Esophagus squamous epithelium (tissue), 5 donors: ENCODE data around the gene ERC1. TPM values are rescaled to one million over a fixed set of nuclear protein-coding genes. Genes with fewer than 3 reads are reported as not detected.

Source experiments
- DNase-seq: peaks from one replicate; lab custom pipeline; 2025; lab: John Stamatoyannopoulos, UW
- H3K27ac ChIP-seq, 4 donors: fragments of 200-600 bp; sonication (generic); one replicate each; pipeline ENCODE4 v1.5.1; 2016 to 2019; ENCODE audit warnings: mild to moderate bottlenecking in 1 of 4
- H3K27me3 ChIP-seq, 4 donors: fragments of 200-600 bp; sonication (generic); 1 replicate in 3 of 4; 2 replicates in 1 of 4; pipeline versions ENCODE4 v1.5.1 to v1.6.0; 2017 to 2021; ENCODE audit warnings: antibody characterized with exemption in 1 of 4
- H3K36me3 ChIP-seq, 3 donors: fragments of 200-600 bp; sonication (generic); one replicate each; pipeline ENCODE4 v1.5.1; 2016 to 2019
- H3K4me1 ChIP-seq, 3 donors: fragments of 200-600 bp; sonication (generic); one replicate each; pipeline ENCODE4 v1.5.1; 2017 to 2019
- H3K4me3 ChIP-seq, 4 donors: fragments of 200-600 bp; sonication (generic); 1 replicate in 3 of 4; 2 replicates in 1 of 4; pipeline ENCODE4 v1.5.1; 2016 to 2019; ENCODE audit warnings: mild to moderate bottlenecking in 2 of 4, moderate library complexity in 1 of 4
- H3K9me3 ChIP-seq, 3 donors: fragments of 200-600 bp; sonication (generic); one replicate each; pipeline ENCODE4 v1.5.1; 2016 to 2019
- POLR2A ChIP-seq, 4 donors: fragments of 450-650 bp; IDR thresholded peaks; one replicate each; pipeline ENCODE4 v1.6.1; 2017; ENCODE audit warnings: antibody characterized with exemption in 4 of 4, mild to moderate bottlenecking in 4 of 4, moderate library complexity in 3 of 4
- WGBS, 2 donors: methylation state at CpG; one replicate each; pipeline ENCODE4 v1.1.5; 2018; 5-methylcytosine and 5-hydroxymethylcytosine counted together
- intact Hi-C: fragments of 100-400 bp; cut with DNase I; formaldehyde crosslinking; loops from one replicate; pipeline ENCODE4 v1.15.0; 2022
- total RNA-seq, 4 donors: library from RNA; depleted of rRNA; stranded (reverse); fragments of >200 nt; gene quantifications; one replicate each; pipeline ENCODE4 v1.1.0, GENCODE V29; 2016
- TF ChIP-seq, protein P1 (sequence below), 6 experiments: fragments of 450-650 bp in 4 of 6; fragments of 200-600 bp in 2 of 6; sonication (generic) in 2 of 6; IDR thresholded peaks; one replicate each; pipeline ENCODE4 v1.5.1; 2016 to 2019; ENCODE audit warnings: antibody characterized with exemption in 6 of 6, mild to moderate bottlenecking in 4 of 6, moderate library complexity in 4 of 6
- donor health status: DM: yes; HTN: yes; CAD: no.

The ERC1 gene
- total RNA-seq, 4 donors from 2014 or later = 19.0 to 50.7 (median 37.5) TPM

DNA sequence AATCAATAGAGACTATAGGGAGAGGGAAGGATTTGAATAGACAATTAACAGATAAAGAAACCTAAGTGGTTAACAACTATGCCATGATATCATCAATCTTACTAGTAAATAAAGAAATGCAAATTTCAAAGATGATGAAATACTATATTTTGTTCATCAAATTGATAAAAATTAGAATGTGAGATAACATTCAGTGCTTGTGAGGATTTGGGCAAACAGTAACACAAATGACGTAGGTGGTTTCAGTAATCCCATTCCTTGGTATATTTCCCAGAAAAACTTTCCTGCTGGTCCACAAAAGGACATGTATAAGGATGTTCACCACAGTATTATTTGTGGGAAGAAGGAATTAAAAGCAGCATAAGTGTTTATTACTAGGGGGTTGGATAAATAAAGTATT is 136.0 kb downstream of the ERC1 start:
- Histone ChIP-seq H3K4me1 (peaks cover 0 to 6% (median 6%) of the 10 kb centered on the region in 3 donors), H3K27me3 (no peaks in the 10 kb centered on the region), H3K27ac (no peak overlapping the region), H3K9me3 (no peaks in the 10 kb centered on the region), H3K36me3 (peaks cover 0 to 10% (median 0%) of the 10 kb centered on the region in 3 donors), H3K4me3 (no peak overlapping the region)
- intact Hi-C loops = no loop called here
- DNase-seq = no peak
- WGBS, 2 donors = 82 to 93% methylated on average over 1 of the region's 1 CpG
- no peak for TF ChIP-seq POLR2A (IDR thresholded peaks at IDR 0.05)
- TF ChIP-seq, protein P1, sequence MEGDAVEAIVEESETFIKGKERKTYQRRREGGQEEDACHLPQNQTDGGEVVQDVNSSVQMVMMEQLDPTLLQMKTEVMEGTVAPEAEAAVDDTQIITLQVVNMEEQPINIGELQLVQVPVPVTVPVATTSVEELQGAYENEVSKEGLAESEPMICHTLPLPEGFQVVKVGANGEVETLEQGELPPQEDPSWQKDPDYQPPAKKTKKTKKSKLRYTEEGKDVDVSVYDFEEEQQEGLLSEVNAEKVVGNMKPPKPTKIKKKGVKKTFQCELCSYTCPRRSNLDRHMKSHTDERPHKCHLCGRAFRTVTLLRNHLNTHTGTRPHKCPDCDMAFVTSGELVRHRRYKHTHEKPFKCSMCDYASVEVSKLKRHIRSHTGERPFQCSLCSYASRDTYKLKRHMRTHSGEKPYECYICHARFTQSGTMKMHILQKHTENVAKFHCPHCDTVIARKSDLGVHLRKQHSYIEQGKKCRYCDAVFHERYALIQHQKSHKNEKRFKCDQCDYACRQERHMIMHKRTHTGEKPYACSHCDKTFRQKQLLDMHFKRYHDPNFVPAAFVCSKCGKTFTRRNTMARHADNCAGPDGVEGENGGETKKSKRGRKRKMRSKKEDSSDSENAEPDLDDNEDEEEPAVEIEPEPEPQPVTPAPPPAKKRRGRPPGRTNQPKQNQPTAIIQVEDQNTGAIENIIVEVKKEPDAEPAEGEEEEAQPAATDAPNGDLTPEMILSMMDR (IDR thresholded peaks at IDR 0.05) = no peak

DNA sequence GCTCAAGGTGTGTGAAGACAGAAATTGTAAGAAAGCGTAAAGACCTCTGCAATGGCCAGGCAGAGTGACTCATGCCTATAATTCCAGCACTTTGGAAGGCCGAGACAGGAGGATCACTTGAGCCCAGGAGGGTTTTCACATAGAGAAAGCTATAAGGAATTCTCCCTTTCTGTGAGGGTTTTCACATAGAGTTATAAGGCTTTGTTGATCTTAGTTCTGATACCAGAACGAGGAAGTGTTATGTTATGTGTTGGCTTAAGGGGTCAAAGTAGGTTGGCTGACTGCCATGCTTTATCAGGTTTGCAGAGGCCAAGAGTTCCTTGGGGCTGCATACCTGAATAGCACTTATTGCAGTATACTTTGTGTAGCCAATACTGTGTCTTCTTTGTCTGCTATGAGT is 139.1 kb downstream of the ERC1 start:
- no peaks in the 10 kb centered on the region for H3K27me3 ChIP-seq
- 42 to 60% methylated on average over 3 of the region's 3 CpGs for WGBS, 2 donors
- H3K4me1 ChIP-seq = peaks cover 0 to 8% (median 6%) of the 10 kb centered on the region in 3 donors
- H3K36me3 ChIP-seq = no peaks in the 10 kb centered on the region
- TF ChIP-seq POLR2A (IDR thresholded peaks at IDR 0.05) = no peak
- TF ChIP-seq, protein P1 (IDR thresholded peaks at IDR 0.05) = no peak
- no peaks in the 10 kb centered on the region for H3K9me3 ChIP-seq
- H3K4me3 ChIP-seq = no peak overlapping the region
- H3K27ac ChIP-seq = no peak overlapping the region
- no peak for DNase-seq
- intact Hi-C loops = no loop called here

- no peak overlapping the region for H3K27ac ChIP-seq
- WGBS, 2 donors = 77 to 80% methylated on average over 4 of the region's 4 CpGs
- H3K36me3 ChIP-seq = no peaks in the 10 kb centered on the region
- H3K4me3 ChIP-seq = no peak overlapping the region
- no peak for DNase-seq
- intact Hi-C loops = no loop called here
- TF ChIP-seq POLR2A (IDR thresholded peaks at IDR 0.05) = no peak
- TF ChIP-seq, protein P1 (IDR thresholded peaks at IDR 0.05) = no peak
- no peaks in the 10 kb centered on the region for H3K9me3 ChIP-seq
- H3K27me3 ChIP-seq = no peaks in the 10 kb centered on the region
- H3K4me1 ChIP-seq = peaks cover 0 to 8% (median 6%) of the 10 kb centered on the region in 3 donors
Measured at GRCh38 chr12:1130571-1130970, 139.5 kb downstream of the ERC1 start.

- H3K4me3 ChIP-seq = no peak overlapping the region
- no peak for TF ChIP-seq POLR2A (IDR thresholded peaks at IDR 0.05)
- TF ChIP-seq, protein P1 (IDR thresholded peaks at IDR 0.05) = no peak
- intact Hi-C loops = no loop called here
- WGBS, 2 donors = 40 to 46% methylated on average over 2 of the region's 2 CpGs
- no peaks in the 10 kb centered on the region for H3K27me3 ChIP-seq
- no peak overlapping the region for H3K27ac ChIP-seq
- DNase-seq = no peak
- H3K36me3 ChIP-seq = no peaks in the 10 kb centered on the region
- no peaks in the 10 kb centered on the region for H3K9me3 ChIP-seq
- peaks cover 0 to 8% (median 6%) of the 10 kb centered on the region in 3 donors for H3K4me1 ChIP-seq
Measured at GRCh38 chr12:1131811-1132224, 140.8 kb downstream of the ERC1 start.

DNA sequence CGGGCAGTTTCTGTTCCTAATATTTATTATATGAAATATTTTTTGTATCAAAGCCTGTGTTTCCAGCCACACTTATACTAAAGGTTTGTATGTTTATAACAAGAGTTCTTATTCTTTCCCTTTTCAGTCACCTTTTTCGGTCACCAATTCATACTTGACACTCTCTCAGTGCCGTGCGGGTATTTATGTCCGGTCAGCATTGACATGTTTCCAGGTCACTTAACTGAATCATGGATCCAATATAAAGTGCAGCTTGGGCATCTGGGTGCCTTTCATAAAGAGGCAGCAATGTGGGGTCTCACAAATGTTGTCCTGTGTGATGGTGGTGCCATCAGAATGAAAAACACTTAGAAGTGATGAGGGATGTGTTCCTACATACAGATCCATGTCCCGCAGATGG is 141.3 kb downstream of the ERC1 start:
- Histone ChIP-seq H3K36me3 (no peaks in the 10 kb centered on the region), H3K4me3 (no peak overlapping the region), H3K9me3 (no peaks in the 10 kb centered on the region), H3K4me1 (peaks cover 0 to 8% (median 6%) of the 10 kb centered on the region in 3 donors), H3K27ac (no peak overlapping the region), H3K27me3 (no peaks in the 10 kb centered on the region)
- DNase-seq = no peak
- WGBS, 2 donors = 80 to 81% methylated on average over 6 of the region's 6 CpGs
- TF ChIP-seq POLR2A (IDR thresholded peaks at IDR 0.05) = no peak
- TF ChIP-seq, protein P1 (IDR thresholded peaks at IDR 0.05) = no peak
- intact Hi-C loops = no loop called here
